Mesenchymal stem cell (in vitro differentiated cells and primary cell): ENCODE data around the gene ZNF578.
"Not testable (repeated sequence)": the region's sequence is repeated elsewhere in the genome, so short reads cannot be mapped to it uniquely, and the experiment has no call there.

ENCODE experiments used
- DNase-seq: peaks from one replicate; pipeline ENCODE4 v3.0.0-alpha.2; 2013
- H2AFZ ChIP-seq: one replicate; pipeline ENCODE4 v1.6.1; 2013; ENCODE audit warnings: low read depth, mild to moderate bottlenecking, control low read depth, inconsistent platforms, low read length, moderate library complexity
- H2AK5ac ChIP-seq: 2 replicates; pipeline ENCODE4 v1.6.1; 2013; ENCODE audit warnings: low read length, moderate library complexity, mild to moderate bottlenecking, inconsistent platforms; ENCODE audit not compliant: severe bottlenecking
- H2BK120ac ChIP-seq: one replicate; pipeline ENCODE4 v1.6.1; 2013; ENCODE audit warnings: low read depth, mild to moderate bottlenecking, inconsistent platforms, low read length, moderate library complexity
- H2BK12ac ChIP-seq, 2 experiments: one replicate each; pipeline ENCODE4 v1.6.1; 2013; ENCODE audit warnings: inconsistent platforms in 2 of 2, low read length in 2 of 2, mild to moderate bottlenecking in 2 of 2, moderate library complexity in 2 of 2, control low read depth in 1 of 2
- H2BK15ac ChIP-seq: one replicate; pipeline ENCODE4 v1.6.1; 2013; ENCODE audit warnings: mild to moderate bottlenecking, low read depth, inconsistent platforms; ENCODE audit not compliant: poor library complexity, severe bottlenecking
- H2BK5ac ChIP-seq: 2 replicates; pipeline ENCODE4 v1.6.1; 2013; ENCODE audit warnings: low read depth, mild to moderate bottlenecking, low read length, control low read depth, inconsistent platforms; ENCODE audit not compliant: poor library complexity, severe bottlenecking
- H3K14ac ChIP-seq, 2 experiments: one replicate each; pipeline ENCODE4 v1.6.1; 2013; ENCODE audit warnings: inconsistent platforms in 2 of 2, low read length in 2 of 2, control low read depth in 1 of 2, mild to moderate bottlenecking in 1 of 2, moderate library complexity in 1 of 2
- H3K18ac ChIP-seq, 2 experiments: one replicate each; pipeline ENCODE4 v1.6.1; 2013; ENCODE audit warnings: inconsistent platforms in 2 of 2, low read length in 2 of 2, control low read depth in 1 of 2, low read depth in 1 of 2, mild to moderate bottlenecking in 1 of 2
- H3K23ac ChIP-seq, 2 experiments: one replicate each; pipeline ENCODE4 v1.6.1; 2013; ENCODE audit warnings: inconsistent platforms in 2 of 2, low read length in 2 of 2, mild to moderate bottlenecking in 2 of 2, moderate library complexity in 2 of 2, control low read depth in 1 of 2
- H3K27ac ChIP-seq: 2 replicates; pipeline ENCODE4 v1.5.1; 2013; ENCODE audit warnings: mild to moderate bottlenecking, moderate library complexity, low read length, control low read depth, inconsistent platforms; ENCODE audit not compliant: poor library complexity, severe bottlenecking
- H3K27me3 ChIP-seq, 2 experiments: 2 replicates each; pipeline versions ENCODE4 v1.6.1 to v1.7.0; 2013; ENCODE audit warnings: low read length in 2 of 2, mild to moderate bottlenecking in 2 of 2, moderate library complexity in 2 of 2, control low read depth in 1 of 2, inconsistent platforms in 1 of 2; ENCODE audit not compliant: control insufficient read depth in 1 of 2, insufficient read depth in 1 of 2
- H3K36me3 ChIP-seq, 2 experiments: 2 replicates each; pipeline versions ENCODE4 v1.6.1 to v1.7.0; 2013; ENCODE audit warnings: low read length in 2 of 2, control low read depth in 1 of 2, inconsistent platforms in 1 of 2, low read depth in 1 of 2, mild to moderate bottlenecking in 1 of 2; ENCODE audit not compliant: insufficient read depth in 2 of 2, control insufficient read depth in 1 of 2
- H3K4ac ChIP-seq, 2 experiments: one replicate each; pipeline ENCODE4 v1.6.1; 2013; ENCODE audit warnings: inconsistent platforms in 2 of 2, low read length in 2 of 2, mild to moderate bottlenecking in 2 of 2, moderate library complexity in 2 of 2, control low read depth in 1 of 2, low read depth in 1 of 2
- H3K4me1 ChIP-seq: 2 replicates; pipeline ENCODE4 v1.6.1; 2013; ENCODE audit warnings: low read depth, low read length, control low read depth; ENCODE audit not compliant: control insufficient read depth, insufficient read depth
- H3K4me2 ChIP-seq: 2 replicates; pipeline ENCODE4 v1.6.1; 2013; ENCODE audit warnings: low read length, mild to moderate bottlenecking, inconsistent platforms; ENCODE audit not compliant: poor library complexity, severe bottlenecking
- H3K4me3 ChIP-seq, 2 experiments: 2 replicates each; pipeline versions ENCODE4 v1.5.1 to v1.7.0; 2013; ENCODE audit warnings: low read length in 2 of 2, mild to moderate bottlenecking in 2 of 2, control low read depth in 1 of 2, low read depth in 1 of 2; ENCODE audit not compliant: insufficient read depth in 1 of 2
- H3K79me1 ChIP-seq: replicated peaks from 2 replicates; pipeline ENCODE4 v1.6.1; 2013; ENCODE audit warnings: mild to moderate bottlenecking, control low read depth, low read length, inconsistent platforms; ENCODE audit not compliant: poor library complexity, severe bottlenecking
- H3K9ac ChIP-seq: 2 replicates; pipeline ENCODE4 v1.7.0; 2013; ENCODE audit warnings: mild to moderate bottlenecking, low read length, moderate library complexity
- H3K9me3 ChIP-seq: 2 replicates; pipeline ENCODE4 v1.7.0; 2013; ENCODE audit warnings: mild to moderate bottlenecking, low read length; ENCODE audit not compliant: control insufficient read depth
- H4K8ac ChIP-seq: one replicate; pipeline ENCODE4 v1.6.1; 2013; ENCODE audit warnings: inconsistent platforms, mild to moderate bottlenecking, low read length, moderate library complexity
- H4K91ac ChIP-seq: one replicate; pipeline ENCODE4 v1.6.1; 2013; ENCODE audit warnings: mild to moderate bottlenecking, low read length, inconsistent platforms
- WGBS: methylation state at CpG from one replicate; pipeline ENCODE4 v1.1.7; 2013; ENCODE audit warnings: mixed read lengths; 5-methylcytosine and 5-hydroxymethylcytosine counted together

Gene ZNF578

DNA sequence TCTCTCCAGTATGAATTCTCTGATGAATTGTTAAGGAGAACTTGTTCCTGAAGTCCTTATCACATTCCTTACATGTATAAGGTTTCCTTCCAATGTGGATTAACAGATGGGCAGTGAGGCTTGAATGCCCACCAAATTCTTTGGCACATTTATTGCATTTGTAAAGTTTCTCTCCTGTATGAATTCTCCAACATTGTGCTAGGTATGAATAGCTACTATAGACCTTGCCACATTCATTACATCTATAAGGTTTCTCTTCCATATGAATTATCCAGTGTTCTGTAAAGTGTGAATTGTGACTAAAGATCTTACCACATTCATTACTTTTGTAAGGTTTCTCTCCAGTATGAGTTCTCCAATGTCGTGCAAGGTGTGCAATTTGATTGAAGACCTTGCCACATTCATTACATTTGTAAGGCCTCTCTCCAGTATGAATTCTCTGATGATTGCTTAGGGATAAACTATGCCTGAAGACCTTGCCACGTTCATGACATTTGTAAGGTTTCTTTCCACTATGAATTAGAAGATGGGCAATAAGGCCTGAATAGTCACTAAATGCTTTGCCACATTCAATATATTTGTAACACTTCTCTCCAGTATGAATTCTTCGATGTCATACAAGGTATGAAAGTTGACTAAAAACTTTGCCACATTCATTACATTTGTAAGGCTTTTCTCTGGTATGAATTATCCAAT, 20.4 kb downstream of the ZNF578 start:
- Histone ChIP-seq H2AK5ac (no peak overlapping the region), H3K4me3 (peak overlapping the region in 1 of 2 experiments; percentile 46), H3K14ac (no peak overlapping the region), H2BK120ac (no peak overlapping the region), H3K27ac (no peak overlapping the region), H3K9ac (no peak overlapping the region), H3K9me3 (peaks cover 98% of the 10 kb centered on the region), H4K91ac (no peak overlapping the region), H3K18ac (no peak overlapping the region), H3K23ac (no peak overlapping the region), H2BK12ac (no peak overlapping the region), H3K36me3 (no peaks in the 10 kb centered on the region), H3K79me1 (peaks cover 1% of the 10 kb centered on the region), H2BK15ac (no peak overlapping the region), H3K4ac (no peak overlapping the region), H3K27me3 (no peaks in the 10 kb centered on the region), H3K4me2 (no peak overlapping the region), H3K4me1 (no peaks in the 10 kb centered on the region), H2AFZ (no peak overlapping the region), H2BK5ac (no peak overlapping the region), H4K8ac (no peak overlapping the region)
- DNase-seq = no peak
- 75% methylated on average over 1 of the region's 3 CpGs for WGBS

GRCh38 chr19:52474351-52475127, 21.2 kb downstream of the ZNF578 start:
- Histone ChIP-seq H3K14ac (no peak overlapping the region), H4K91ac (no peak overlapping the region), H2BK5ac (no peak overlapping the region), H3K4me1 (no peaks in the 10 kb centered on the region), H3K79me1 (peaks cover 1% of the 10 kb centered on the region), H3K9me3 (peaks cover 97% of the 10 kb centered on the region), H2AK5ac (no peak overlapping the region), H2AFZ (no peak overlapping the region), H3K27ac (no peak overlapping the region), H2BK12ac (no peak overlapping the region), H2BK15ac (no peak overlapping the region), H3K4me2 (no peak overlapping the region), H3K9ac (no peak overlapping the region), H3K27me3 (no peaks in the 10 kb centered on the region), H3K4ac (no peak overlapping the region), H3K4me3 (peak overlapping the region in 1 of 2 experiments; percentile 46), H3K36me3 (no peaks in the 10 kb centered on the region), H3K18ac (no peak overlapping the region), H3K23ac (no peak overlapping the region), H4K8ac (no peak overlapping the region), H2BK120ac (no peak overlapping the region)
- no peak for DNase-seq
- WGBS = 97% methylated on average over 3 of the region's 7 CpGs

DNA sequence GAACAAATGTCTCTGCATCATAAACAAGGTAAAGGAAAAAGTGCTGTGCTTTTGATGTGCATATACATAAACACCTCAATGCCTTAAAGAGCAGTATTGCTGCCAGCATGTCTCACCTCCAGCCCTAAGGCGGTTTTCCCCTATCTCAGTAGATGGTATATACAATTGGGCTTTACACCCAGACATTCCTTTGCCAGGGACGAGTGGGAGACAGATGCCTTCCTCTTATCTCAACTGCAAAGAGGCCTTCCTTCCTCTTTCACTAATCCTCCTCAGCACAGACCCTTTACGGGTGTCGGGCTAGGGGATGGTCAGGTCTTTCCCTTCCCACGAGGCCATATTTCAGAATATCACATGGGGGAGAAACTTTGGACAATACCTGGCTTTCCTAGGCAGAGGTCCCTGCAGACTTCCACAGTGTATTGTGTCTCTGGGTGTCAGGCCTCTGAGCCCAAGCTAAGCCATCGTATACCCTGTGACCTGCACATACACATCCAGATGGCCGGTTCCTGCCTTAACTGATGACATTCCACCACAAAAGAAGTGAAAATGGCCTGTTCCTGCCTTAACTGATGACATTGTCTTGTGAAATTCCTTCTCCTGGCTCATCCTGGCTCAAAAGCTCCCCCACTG, 30.9 kb downstream of the ZNF578 start:
- not testable (repeated sequence) for H2BK5ac ChIP-seq, H2BK12ac ChIP-seq, DNase-seq, H3K4ac ChIP-seq, H4K8ac ChIP-seq, H3K36me3 ChIP-seq, H2AK5ac ChIP-seq, H3K4me2 ChIP-seq, H3K27ac ChIP-seq, H3K14ac ChIP-seq, H2AFZ ChIP-seq, H2BK120ac ChIP-seq, H3K4me1 ChIP-seq, H3K4me3 ChIP-seq, H2BK15ac ChIP-seq, H3K27me3 ChIP-seq, H3K23ac ChIP-seq, H3K18ac ChIP-seq, H4K91ac ChIP-seq, H3K9ac ChIP-seq, H3K79me1 ChIP-seq
- H3K9me3 ChIP-seq = peaks cover 63% of the 10 kb centered on the region
- 24% methylated on average over 6 of the region's 7 CpGs for WGBS

DNA sequence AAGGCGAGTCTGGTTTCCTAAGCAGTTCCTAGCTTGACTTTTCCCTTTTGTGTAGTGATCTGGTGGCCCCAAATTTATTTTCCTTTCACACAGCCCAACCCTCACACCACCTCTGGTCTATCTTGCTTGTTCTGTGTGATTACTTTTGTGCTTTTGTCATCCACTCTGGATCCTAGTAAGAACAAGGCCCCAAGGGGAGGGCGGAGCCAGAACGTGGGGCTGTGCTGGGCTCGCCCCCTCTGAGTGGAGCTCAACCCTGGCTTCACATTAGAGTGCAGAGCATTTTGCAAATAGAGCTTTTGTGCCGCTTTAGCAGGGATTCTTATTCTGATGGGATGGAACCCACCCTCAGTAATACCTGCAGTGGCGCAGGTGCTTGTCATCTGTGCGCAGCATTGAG, 31.7 kb downstream of the ZNF578 start:
- H2BK120ac ChIP-seq, H3K27me3 ChIP-seq, H2BK12ac ChIP-seq, H3K18ac ChIP-seq, H3K4me1 ChIP-seq, H3K4me3 ChIP-seq, H3K36me3 ChIP-seq, DNase-seq, H3K27ac ChIP-seq, H3K14ac ChIP-seq, H3K4ac ChIP-seq, H2AFZ ChIP-seq, H2AK5ac ChIP-seq, H2BK15ac ChIP-seq, H3K9ac ChIP-seq, H3K79me1 ChIP-seq, H4K91ac ChIP-seq, H2BK5ac ChIP-seq, H3K4me2 ChIP-seq, H3K23ac ChIP-seq, H4K8ac ChIP-seq: not testable (repeated sequence)
- 29% methylated on average over 6 of the region's 7 CpGs for WGBS
- H3K9me3 ChIP-seq = peaks cover 59% of the 10 kb centered on the region
